GM10266 (cell line): ENCODE results near the gene HES1.

Experiments used
- DNase-seq: peaks from one replicate; pipeline ENCODE4 v3.0.0; 2012; ENCODE audit errors: extremely low spot score
- CTCF ChIP-seq: IDR thresholded peaks from 2 replicates; pipeline ENCODE4 v1.5.1; 2012; ENCODE audit warnings: mild to moderate bottlenecking, low read depth; ENCODE audit not compliant: control insufficient read depth, insufficient read depth; ENCODE audit errors: missing control alignments

HES1 gene

DNA sequence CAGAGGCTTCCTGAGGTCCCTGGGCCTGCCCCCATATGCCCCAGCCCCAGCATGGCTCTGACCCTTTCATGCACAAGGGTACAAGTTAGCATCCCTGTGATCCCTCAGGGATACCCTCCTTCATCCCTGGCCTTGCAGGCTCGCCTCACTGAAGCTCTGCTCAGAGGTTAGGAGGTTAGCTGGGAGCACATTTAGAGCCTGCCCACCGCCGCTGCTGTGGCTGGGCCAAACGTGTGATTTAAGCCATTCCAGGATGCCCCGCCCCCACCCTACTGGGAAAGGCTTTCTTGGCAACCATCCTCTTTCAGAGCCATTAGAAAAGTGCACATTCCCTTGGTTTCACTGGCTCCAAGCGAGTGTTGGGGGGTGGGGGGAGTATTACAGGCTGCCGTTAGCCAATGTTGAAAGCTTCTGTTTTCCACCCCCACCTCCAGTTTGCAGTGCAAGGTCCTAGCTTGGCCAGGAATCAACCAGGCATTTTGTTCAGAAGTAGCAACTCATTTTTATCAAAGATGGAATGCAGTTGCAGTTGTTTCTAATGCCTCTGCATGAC is 6.3 kb upstream of the HES1 start:
- DNase-seq, result no peak
- no peak for TF ChIP-seq CTCF

GRCh38 chr3:194130188-194130587 is 5.8 kb upstream of the HES1 start:
- no peak for DNase-seq
- TF ChIP-seq CTCF, result no peak

GRCh38 chr3:194130807-194131589 is 5.0 kb upstream of the HES1 start:
- DNase-seq, result peak; percentile 75
- TF ChIP-seq CTCF, result no peak

DNA sequence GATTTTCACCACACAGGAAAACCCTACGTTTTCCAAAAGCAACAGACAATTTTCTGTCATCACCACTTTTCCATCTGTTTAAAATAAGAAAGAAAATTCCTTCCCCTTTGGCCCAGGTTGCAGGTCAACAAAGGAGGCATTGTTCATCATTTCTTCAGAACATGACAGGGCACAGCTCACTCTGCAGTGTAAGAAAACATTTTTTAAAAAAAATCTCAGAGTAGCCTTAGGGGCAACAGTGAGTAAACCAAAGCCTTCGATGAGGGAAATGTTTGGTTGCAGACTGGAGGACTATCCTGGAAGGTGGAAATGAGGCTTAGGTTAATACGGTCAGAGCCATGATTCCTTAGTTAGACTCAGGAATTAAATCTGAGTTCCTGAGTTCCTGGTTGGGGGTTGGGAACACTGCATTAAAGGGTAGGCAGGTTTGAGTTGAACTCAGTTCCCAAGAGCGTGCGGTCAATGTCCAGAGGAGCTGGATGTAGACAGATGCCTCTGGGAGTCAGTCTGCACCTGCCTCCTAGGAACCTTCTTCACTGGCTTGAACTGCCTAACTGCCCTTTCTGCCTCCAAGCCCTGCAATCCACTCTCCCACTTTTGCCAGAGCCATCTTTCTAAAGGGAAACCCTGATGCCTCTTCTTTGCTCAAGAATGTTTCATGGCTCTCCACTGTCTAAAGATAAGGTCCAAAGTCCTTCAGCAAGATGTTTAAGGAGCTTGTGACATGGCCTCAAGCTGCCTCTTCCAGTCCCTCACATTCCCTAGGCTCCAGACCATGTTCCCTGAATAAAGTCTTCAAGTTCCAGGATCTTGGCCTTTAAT is 3.3 kb upstream of the HES1 start:
- no peak for DNase-seq
- no peak for TF ChIP-seq CTCF

DNA sequence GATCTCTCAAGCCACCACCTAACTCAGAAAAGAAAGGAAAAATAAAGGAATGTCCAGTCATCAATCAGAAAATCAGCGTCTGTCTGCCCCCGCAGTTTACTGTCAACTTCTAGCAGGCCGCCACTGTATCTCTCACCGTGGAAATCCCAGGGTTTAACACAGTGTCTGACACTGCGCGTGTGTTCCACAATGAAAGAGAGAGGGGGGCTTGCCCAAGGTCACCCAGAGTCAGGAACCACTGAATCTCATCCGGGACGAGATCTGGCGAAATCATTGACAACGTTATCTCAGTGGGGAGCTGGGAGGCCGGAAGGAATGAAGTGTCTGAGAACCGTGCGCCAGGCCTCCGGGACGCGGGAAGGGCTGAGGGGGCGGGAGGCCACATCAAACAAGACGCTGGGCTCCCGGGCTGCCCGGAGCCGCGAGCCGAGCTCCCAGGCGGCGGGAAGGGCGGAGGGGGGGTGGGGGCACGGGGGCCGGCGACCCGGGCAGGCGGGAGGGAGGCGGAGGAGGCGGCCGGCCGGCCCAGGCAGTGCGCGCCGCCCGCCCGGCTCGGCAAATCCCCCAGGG is 2.2 kb upstream of the HES1 start:
- no peak for TF ChIP-seq CTCF
- DNase-seq, result peak; percentile 44

- DNase-seq, result peak; percentile 83
- TF ChIP-seq CTCF, result no peak
Observed at GRCh38 chr3:194134231-194134756, 1.7 kb upstream of the HES1 start.
